ENCODE data around the gene MCM10.

The MCM10 gene

GRCh38 chr10:13219685-13220670 lies 58.6 kb downstream of the MCM10 start:
- no peaks in the 10 kb centered on the region for H4K20me1 ChIP-seq (ENCODE audit: control insufficient read depth, insufficient read depth, low read depth, low read length)
- no peaks in the 10 kb centered on the region for H3K79me2 ChIP-seq (ENCODE audit: control insufficient read depth, low read length)
- no peak for TF ChIP-seq EZH2phosphoT487 (IDR thresholded peaks at IDR 0.05; ENCODE audit: borderline replicate concordance, low read length)
- TF ChIP-seq CTCF (IDR thresholded peaks at IDR 0.05; ENCODE audit: low read depth, low read length, poor library complexity, severe bottlenecking) = peak; percentile 35
- no peak overlapping the region for H3K4me3 ChIP-seq (ENCODE audit: low read length)
- H3F3A ChIP-seq (ENCODE audit: control insufficient read depth, insufficient read depth) = peaks cover 3% of the 10 kb centered on the region; the same call in 1 of the 2 replicates
- H3K27me3 ChIP-seq (ENCODE audit: control insufficient read depth, low read length) = no peaks in the 10 kb centered on the region
- no peak overlapping the region for H3K27ac ChIP-seq (ENCODE audit: low read depth, low read length)
- H3K36me3 ChIP-seq (ENCODE audit: control insufficient read depth, low read length) = no peaks in the 10 kb centered on the region
- H3K9me3 ChIP-seq (ENCODE audit: control insufficient read depth, insufficient read depth, low read length) = no peaks in the 10 kb centered on the region
- peaks cover 4% of the 10 kb centered on the region; the same call in 1 of the 2 replicates for H3K4me1 ChIP-seq (ENCODE audit: control insufficient read depth, low read length)
- H3K9me2 ChIP-seq (replicated peaks; ENCODE audit: control insufficient read depth, low read length) = no peaks in the 10 kb centered on the region
- no peak overlapping the region for H3K4me2 ChIP-seq (ENCODE audit: low read length)

- H3K9me3 ChIP-seq (ENCODE audit: control insufficient read depth, insufficient read depth, low read length) = no peaks in the 10 kb centered on the region
- TF ChIP-seq EZH2phosphoT487 (IDR thresholded peaks at IDR 0.05; ENCODE audit: borderline replicate concordance, low read length) (no peak), CTCF (IDR thresholded peaks at IDR 0.05; ENCODE audit: low read depth, low read length, poor library complexity, severe bottlenecking) (no peak)
- H3F3A ChIP-seq (ENCODE audit: control insufficient read depth, insufficient read depth) = peaks cover 3% of the 10 kb centered on the region; the same call in 1 of the 2 replicates
- H3K27ac ChIP-seq (ENCODE audit: low read depth, low read length) = no peak overlapping the region
- no peaks in the 10 kb centered on the region for H3K9me2 ChIP-seq (replicated peaks; ENCODE audit: control insufficient read depth, low read length)
- no peaks in the 10 kb centered on the region for H3K79me2 ChIP-seq (ENCODE audit: control insufficient read depth, low read length)
- H3K36me3 ChIP-seq (ENCODE audit: control insufficient read depth, low read length) = no peaks in the 10 kb centered on the region
- H4K20me1 ChIP-seq (ENCODE audit: control insufficient read depth, insufficient read depth, low read depth, low read length) = no peaks in the 10 kb centered on the region
- no peak overlapping the region for H3K4me3 ChIP-seq (ENCODE audit: low read length)
- no peaks in the 10 kb centered on the region for H3K27me3 ChIP-seq (ENCODE audit: control insufficient read depth, low read length)
- peaks cover 4% of the 10 kb centered on the region; the same call in 1 of the 2 replicates for H3K4me1 ChIP-seq (ENCODE audit: control insufficient read depth, low read length)
- no peak overlapping the region for H3K4me2 ChIP-seq (ENCODE audit: low read length)
Measured at GRCh38 chr10:13221572-13221971, 60.2 kb downstream of the MCM10 start.

- Histone ChIP-seq H3K9me3 (ENCODE audit: control insufficient read depth, insufficient read depth, low read length) (no peaks in the 10 kb centered on the region), H3K4me2 (ENCODE audit: low read length) (no peak overlapping the region), H3K27me3 (ENCODE audit: control insufficient read depth, low read length) (no peaks in the 10 kb centered on the region), H3K79me2 (ENCODE audit: control insufficient read depth, low read length) (no peaks in the 10 kb centered on the region), H3K4me1 (ENCODE audit: control insufficient read depth, low read length) (peaks cover 7% of the 10 kb centered on the region), H3K27ac (ENCODE audit: low read depth, low read length) (no peak overlapping the region), H3F3A (ENCODE audit: control insufficient read depth, insufficient read depth) (peaks cover 3% of the 10 kb centered on the region; the same call in 1 of the 2 replicates), H3K4me3 (ENCODE audit: low read length) (no peak overlapping the region), H4K20me1 (ENCODE audit: control insufficient read depth, insufficient read depth, low read depth, low read length) (no peaks in the 10 kb centered on the region), H3K36me3 (ENCODE audit: control insufficient read depth, low read length) (no peaks in the 10 kb centered on the region), H3K9me2 (replicated peaks; ENCODE audit: control insufficient read depth, low read length) (no peaks in the 10 kb centered on the region)
- TF ChIP-seq CTCF (IDR thresholded peaks at IDR 0.05; ENCODE audit: low read depth, low read length, poor library complexity, severe bottlenecking) = no peak
- no peak for TF ChIP-seq EZH2phosphoT487 (IDR thresholded peaks at IDR 0.05; ENCODE audit: borderline replicate concordance, low read length)
Measured at GRCh38 chr10:13222151-13222550, 60.8 kb downstream of the MCM10 start.
